ENCODE measurements around the gene CPED1. TPM values are rescaled to one million over a fixed set of nuclear protein-coding genes. Genes with fewer than 3 reads are reported as not detected.
"Not testable (repeated sequence)": the region's sequence is repeated elsewhere in the genome, so short reads cannot be mapped to it uniquely, and the experiment has no call there.

CPED1 gene
- total RNA-seq, 1 donor from 2014 or later = 3.9 TPM

- Mint-ChIP-seq H3K9me3 (ENCODE audit: unreplicated experiment) (no peaks in the 10 kb centered on the region), H3K27ac (ENCODE audit: unreplicated experiment) (no peak overlapping the region), H3K4me1 (ENCODE audit: unreplicated experiment) (peaks cover 7% of the 10 kb centered on the region), H3K4me3 (ENCODE audit: unreplicated experiment) (no peak overlapping the region), H3K36me3 (ENCODE audit: unreplicated experiment) (no peaks in the 10 kb centered on the region), H3K27me3 (ENCODE audit: unreplicated experiment) (no peaks in the 10 kb centered on the region)
- no peak for TF ChIP-seq CTCF (IDR thresholded peaks at IDR 0.05)
- DNase-seq (ENCODE audit: extremely low spot score, unreplicated experiment) = no peak
These were observed 192.0 kb downstream of the CPED1 start for GRCh38 chr7:121180436-121181063.

GRCh38 chr7:121181357-121181756 is 192.8 kb downstream of the CPED1 start:
- no peak for TF ChIP-seq CTCF (IDR thresholded peaks at IDR 0.05)
- Mint-ChIP-seq H3K9me3 (ENCODE audit: unreplicated experiment) (no peaks in the 10 kb centered on the region), H3K27me3 (ENCODE audit: unreplicated experiment) (no peaks in the 10 kb centered on the region), H3K36me3 (ENCODE audit: unreplicated experiment) (no peaks in the 10 kb centered on the region), H3K4me3 (ENCODE audit: unreplicated experiment) (no peak overlapping the region), H3K4me1 (ENCODE audit: unreplicated experiment) (peaks cover 7% of the 10 kb centered on the region), H3K27ac (ENCODE audit: unreplicated experiment) (no peak overlapping the region)
- no peak for DNase-seq (ENCODE audit: extremely low spot score, unreplicated experiment)

GRCh38 chr7:121182281-121182680 is 193.8 kb downstream of the CPED1 start:
- no peak for TF ChIP-seq CTCF (IDR thresholded peaks at IDR 0.05)
- Mint-ChIP-seq H3K27ac (ENCODE audit: unreplicated experiment) (no peak overlapping the region), H3K4me1 (ENCODE audit: unreplicated experiment) (peaks cover 9% of the 10 kb centered on the region), H3K27me3 (ENCODE audit: unreplicated experiment) (no peaks in the 10 kb centered on the region), H3K9me3 (ENCODE audit: unreplicated experiment) (no peaks in the 10 kb centered on the region), H3K36me3 (ENCODE audit: unreplicated experiment) (no peaks in the 10 kb centered on the region), H3K4me3 (ENCODE audit: unreplicated experiment) (no peak overlapping the region)
- no peak for DNase-seq (ENCODE audit: extremely low spot score, unreplicated experiment)

GRCh38 chr7:121182902-121183301 is 194.4 kb downstream of the CPED1 start:
- peaks cover 9% of the 10 kb centered on the region for H3K4me1 Mint-ChIP-seq (ENCODE audit: unreplicated experiment)
- H3K27ac Mint-ChIP-seq (ENCODE audit: unreplicated experiment) = no peak overlapping the region
- no peaks in the 10 kb centered on the region for H3K9me3 Mint-ChIP-seq (ENCODE audit: unreplicated experiment)
- no peak for TF ChIP-seq CTCF (IDR thresholded peaks at IDR 0.05)
- no peaks in the 10 kb centered on the region for H3K27me3 Mint-ChIP-seq (ENCODE audit: unreplicated experiment)
- H3K4me3 Mint-ChIP-seq (ENCODE audit: unreplicated experiment) = no peak overlapping the region
- no peak for DNase-seq (ENCODE audit: extremely low spot score, unreplicated experiment)
- H3K36me3 Mint-ChIP-seq (ENCODE audit: unreplicated experiment) = no peaks in the 10 kb centered on the region

GRCh38 chr7:121183883-121184282 is 195.4 kb downstream of the CPED1 start:
- H3K4me1 Mint-ChIP-seq (ENCODE audit: unreplicated experiment); H3K27me3 Mint-ChIP-seq (ENCODE audit: unreplicated experiment); DNase-seq (ENCODE audit: extremely low spot score, unreplicated experiment); H3K36me3 Mint-ChIP-seq (ENCODE audit: unreplicated experiment); H3K4me3 Mint-ChIP-seq (ENCODE audit: unreplicated experiment); H3K27ac Mint-ChIP-seq (ENCODE audit: unreplicated experiment); H3K9me3 Mint-ChIP-seq (ENCODE audit: unreplicated experiment): not testable (repeated sequence)

GRCh38 chr7:121186746-121187145 is 198.2 kb downstream of the CPED1 start:
- Mint-ChIP-seq H3K4me1 (ENCODE audit: unreplicated experiment) (peaks cover 9% of the 10 kb centered on the region), H3K36me3 (ENCODE audit: unreplicated experiment) (no peaks in the 10 kb centered on the region), H3K27ac (ENCODE audit: unreplicated experiment) (no peak overlapping the region), H3K9me3 (ENCODE audit: unreplicated experiment) (no peaks in the 10 kb centered on the region), H3K4me3 (ENCODE audit: unreplicated experiment) (no peak overlapping the region), H3K27me3 (ENCODE audit: unreplicated experiment) (no peaks in the 10 kb centered on the region)
- DNase-seq (ENCODE audit: extremely low spot score, unreplicated experiment) = no peak
- no peak for TF ChIP-seq CTCF (IDR thresholded peaks at IDR 0.05)

Data from osteocyte (in vitro differentiated cells).